Nephron progenitor cell (in vitro differentiated cells): Measurements from ENCODE around the gene LRRC45.

Experiments used
- DNase-seq: peaks from one replicate; pipeline ENCODE4 v3.0.0; 2021
- H3K27ac Mint-ChIP-seq: 2 replicates; pipeline ENCODE4 v1.8.0; 2021; ENCODE audit warnings: mild to moderate bottlenecking, moderate library complexity, mixed read lengths
- H3K27me3 Mint-ChIP-seq: 2 replicates; pipeline ENCODE4 v1.8.0; 2021; ENCODE audit warnings: mild to moderate bottlenecking, low read depth, mixed read lengths; ENCODE audit not compliant: poor library complexity
- H3K36me3 Mint-ChIP-seq: 2 replicates; pipeline ENCODE4 v1.8.0; 2021; ENCODE audit warnings: low read depth, mixed read lengths
- H3K4me1 Mint-ChIP-seq: 2 replicates; pipeline ENCODE4 v1.8.0; 2021; ENCODE audit warnings: mixed read lengths
- H3K4me3 Mint-ChIP-seq: 2 replicates; pipeline ENCODE4 v1.8.0; 2021; ENCODE audit warnings: mild to moderate bottlenecking, moderate library complexity, mixed read lengths
- H3K9me3 Mint-ChIP-seq: 2 replicates; pipeline ENCODE4 v1.8.0; 2021; ENCODE audit warnings: mild to moderate bottlenecking, moderate library complexity, mixed read lengths
- CTCF ChIP-seq: fragments of 200-600 bp; sonication (generic); IDR thresholded peaks from 2 replicates; pipeline ENCODE4 v1.5.0; 2021; ENCODE audit warnings: antibody characterized with exemption

LRRC45 gene

DNA sequence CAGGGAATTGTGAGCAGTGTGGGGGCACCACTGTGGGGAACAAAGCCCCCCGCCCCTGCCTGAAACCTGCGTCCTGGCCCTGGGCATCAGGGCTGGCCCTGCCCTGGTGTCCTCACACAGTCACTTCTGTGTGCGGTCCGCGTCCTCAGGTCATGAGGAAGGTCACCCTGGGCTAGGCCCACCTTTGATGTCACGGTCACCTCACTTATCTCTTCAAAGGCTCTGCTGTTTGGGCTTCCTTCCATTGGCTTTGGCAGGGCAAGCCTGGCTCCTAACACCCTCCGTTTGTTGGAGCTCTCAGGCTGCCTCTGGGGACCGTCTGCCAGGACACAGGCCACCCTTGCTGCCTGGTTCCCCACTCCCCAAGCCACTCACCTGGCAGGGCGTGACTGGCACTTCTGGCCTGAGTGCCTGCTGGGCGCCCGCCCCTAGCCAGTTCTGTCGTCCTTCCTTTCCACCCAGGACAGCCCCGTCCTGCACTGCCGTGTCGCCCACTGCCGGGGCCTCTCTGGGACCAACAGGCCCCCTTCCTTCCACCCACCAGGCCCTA, 9.3 kb upstream of the LRRC45 start:
- Mint-ChIP-seq H3K4me1 (peaks cover 23% of the 10 kb centered on the region), H3K27ac (no peak overlapping the region), H3K36me3 (no peaks in the 10 kb centered on the region), H3K4me3 (no peak overlapping the region), H3K27me3 (no peaks in the 10 kb centered on the region), H3K9me3 (no peaks in the 10 kb centered on the region)
- TF ChIP-seq CTCF, result no peak
- DNase-seq, result no peak

GRCh38 chr17:82014432-82014831, 8.7 kb upstream of the LRRC45 start:
- Mint-ChIP-seq H3K36me3 (no peaks in the 10 kb centered on the region), H3K9me3 (no peaks in the 10 kb centered on the region), H3K4me3 (no peak overlapping the region), H3K27me3 (no peaks in the 10 kb centered on the region), H3K4me1 (peaks cover 26% of the 10 kb centered on the region), H3K27ac (no peak overlapping the region)
- no peak for DNase-seq
- no peak for TF ChIP-seq CTCF

GRCh38 chr17:82014971-82015310, 8.2 kb upstream of the LRRC45 start:
- Mint-ChIP-seq H3K27me3 (no peaks in the 10 kb centered on the region), H3K9me3 (no peaks in the 10 kb centered on the region), H3K4me1 (peaks cover 26% of the 10 kb centered on the region), H3K36me3 (no peaks in the 10 kb centered on the region), H3K4me3 (no peak overlapping the region), H3K27ac (no peak overlapping the region)
- no peak for TF ChIP-seq CTCF
- DNase-seq, result no peak

DNA sequence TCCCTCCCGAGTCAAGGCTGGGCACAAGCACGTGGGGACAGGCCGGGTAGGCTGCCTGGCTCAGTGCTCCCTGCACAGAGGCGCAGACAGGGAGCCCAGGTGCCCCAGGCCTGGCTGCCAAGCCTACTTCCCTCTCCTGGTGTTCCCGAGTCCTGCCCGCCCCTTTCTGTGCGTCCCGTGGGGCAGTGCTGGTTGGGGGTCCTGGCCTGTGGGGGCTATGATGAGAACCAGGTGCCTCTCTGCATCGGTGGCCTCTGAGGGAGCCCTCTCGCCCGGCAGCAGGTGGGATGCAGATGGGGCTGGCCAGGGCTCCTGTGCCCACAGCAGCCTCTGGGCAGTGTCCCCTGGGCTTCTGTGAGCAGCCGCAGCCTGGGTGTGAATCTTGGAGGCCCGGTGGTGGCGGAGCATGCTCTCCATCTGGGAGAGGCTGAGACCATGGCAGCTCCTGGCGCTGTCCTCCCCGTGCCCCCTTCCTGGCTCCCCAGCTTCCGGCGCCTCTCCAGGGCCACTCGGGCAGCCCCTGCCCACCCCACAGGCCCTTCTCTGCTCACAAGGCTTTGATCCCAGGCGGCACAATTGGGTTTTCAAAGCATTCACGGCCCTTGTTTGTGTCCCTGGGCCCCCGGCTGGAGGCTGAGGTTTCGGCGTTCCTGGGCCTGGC, 7.7 kb upstream of the LRRC45 start:
- no peak for DNase-seq
- peaks cover 27% of the 10 kb centered on the region for H3K4me1 Mint-ChIP-seq
- no peaks in the 10 kb centered on the region for H3K9me3 Mint-ChIP-seq
- no peak overlapping the region for H3K27ac Mint-ChIP-seq
- no peak overlapping the region for H3K4me3 Mint-ChIP-seq
- no peaks in the 10 kb centered on the region for H3K36me3 Mint-ChIP-seq
- H3K27me3 Mint-ChIP-seq, result no peaks in the 10 kb centered on the region
- no peak for TF ChIP-seq CTCF

- Mint-ChIP-seq H3K27me3 (no peaks in the 10 kb centered on the region), H3K36me3 (no peaks in the 10 kb centered on the region), H3K27ac (no peak overlapping the region), H3K9me3 (no peaks in the 10 kb centered on the region), H3K4me3 (no peak overlapping the region), H3K4me1 (peaks cover 31% of the 10 kb centered on the region)
- TF ChIP-seq CTCF, result no peak
- no peak for DNase-seq
Observed at GRCh38 chr17:82016061-82016874, 6.8 kb upstream of the LRRC45 start.
